ENCODE data around the gene GARIN5A.

GRCh38 chr19:50435221-50435620, 41.4 kb downstream of the GARIN5A start:
- TF ChIP-seq CTCF (conservative IDR thresholded peaks at IDR 0.05; ENCODE audit: low read depth in 2 of 2) (no peak), EZH2phosphoT487 (IDR thresholded peaks at IDR 0.05; ENCODE audit: unreplicated experiment) (no peak), NANOG (IDR thresholded peaks at IDR 0.05; ENCODE audit: borderline replicate concordance) (no peak), EZH2 (IDR thresholded peaks at IDR 0.05; ENCODE audit: low read depth, unreplicated experiment) (no peak), REST (IDR thresholded peaks at IDR 0.05; ENCODE audit: unreplicated experiment) (no peak), POLR2AphosphoS5 (IDR thresholded peaks at IDR 0.05; ENCODE audit: low read depth) (no peak), CREB1 (CRISPR knock-in tag; IDR thresholded peaks at IDR 0.05; ENCODE audit: low read depth) (no peak)
